UCSD-AML1 (cell line): Measurements from ENCODE around the gene ANKRD36.
A peak's percentile ranks its signal among the peaks of the same experiment; 100 is the strongest.
"Not testable (repeated sequence)": the region's sequence is repeated elsewhere in the genome, so short reads cannot be mapped to it uniquely, and the experiment has no call there.

Experiments
- DNase-seq: peaks from one replicate; lab custom pipeline; 2025; ENCODE audit not compliant: unreplicated experiment; lab: John Stamatoyannopoulos, UW

The ANKRD36 gene

DNA sequence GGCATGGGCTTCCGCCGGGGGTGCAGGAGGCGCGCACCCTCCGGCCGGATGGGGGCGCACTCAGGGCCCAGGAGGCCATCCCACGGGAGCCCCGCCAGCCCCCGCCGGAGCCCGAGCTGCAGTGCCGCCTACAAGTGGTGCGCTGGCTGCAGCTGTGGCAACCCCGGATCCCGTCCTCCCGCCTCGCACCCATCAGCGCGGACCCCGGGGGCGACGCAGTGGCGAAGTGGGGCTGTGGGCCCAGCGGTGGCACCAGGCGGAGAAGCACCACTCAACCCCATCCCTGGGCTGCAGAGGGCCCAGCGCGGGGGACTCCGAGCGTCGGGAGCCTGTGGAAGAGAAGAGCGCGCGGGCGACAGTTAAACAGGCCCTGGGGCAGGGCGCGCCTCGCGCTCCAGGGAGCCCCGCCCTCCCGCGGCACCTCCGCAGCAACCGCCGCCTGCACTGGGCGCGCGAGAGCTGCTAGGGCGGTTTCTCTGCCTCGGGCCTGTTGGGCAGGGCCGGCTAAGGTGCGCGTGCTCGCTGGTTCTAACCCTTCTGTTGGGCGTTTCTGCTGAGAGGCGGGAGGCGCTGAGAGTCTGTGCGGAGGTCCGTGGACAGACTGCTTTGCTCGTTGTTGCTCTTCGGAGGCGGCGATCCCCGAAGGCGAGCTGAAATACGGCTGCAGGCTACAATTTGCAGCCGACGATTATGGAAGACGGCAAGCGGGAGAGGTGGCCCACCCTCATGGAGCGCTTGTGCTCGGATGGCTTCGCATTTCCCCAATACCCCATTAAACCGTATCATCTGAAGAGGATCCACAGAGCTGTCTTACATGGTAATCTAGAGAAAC is at the start of gene ANKRD36:
ANKRD36 (plus strand) TSS at position 104 of the 832 bp plus-strand sequence; CDS start at position 691, 587 bp downstream.
- not testable (repeated sequence) for DNase-seq

DNA sequence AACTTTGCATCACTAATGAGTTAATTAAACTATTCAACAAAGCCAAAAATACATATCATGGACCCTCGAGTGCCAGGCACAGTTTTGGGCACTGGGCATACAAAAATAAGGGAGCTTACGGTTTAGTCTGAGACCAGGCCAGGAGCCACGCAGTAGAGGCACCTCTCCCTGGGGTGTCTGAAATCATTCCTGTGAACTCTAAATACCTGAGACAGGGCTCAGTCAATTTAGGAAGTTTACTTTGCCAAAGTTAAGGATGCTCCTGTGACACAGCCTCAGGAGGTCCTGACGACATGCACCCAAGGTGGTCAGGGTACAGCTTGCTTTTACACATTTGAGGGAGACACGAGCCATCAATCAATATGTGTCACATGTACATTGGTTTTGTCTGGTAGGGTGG is 46.9 kb upstream of the ANKRD36 start:
- DNase-seq: not testable (repeated sequence)

DNA sequence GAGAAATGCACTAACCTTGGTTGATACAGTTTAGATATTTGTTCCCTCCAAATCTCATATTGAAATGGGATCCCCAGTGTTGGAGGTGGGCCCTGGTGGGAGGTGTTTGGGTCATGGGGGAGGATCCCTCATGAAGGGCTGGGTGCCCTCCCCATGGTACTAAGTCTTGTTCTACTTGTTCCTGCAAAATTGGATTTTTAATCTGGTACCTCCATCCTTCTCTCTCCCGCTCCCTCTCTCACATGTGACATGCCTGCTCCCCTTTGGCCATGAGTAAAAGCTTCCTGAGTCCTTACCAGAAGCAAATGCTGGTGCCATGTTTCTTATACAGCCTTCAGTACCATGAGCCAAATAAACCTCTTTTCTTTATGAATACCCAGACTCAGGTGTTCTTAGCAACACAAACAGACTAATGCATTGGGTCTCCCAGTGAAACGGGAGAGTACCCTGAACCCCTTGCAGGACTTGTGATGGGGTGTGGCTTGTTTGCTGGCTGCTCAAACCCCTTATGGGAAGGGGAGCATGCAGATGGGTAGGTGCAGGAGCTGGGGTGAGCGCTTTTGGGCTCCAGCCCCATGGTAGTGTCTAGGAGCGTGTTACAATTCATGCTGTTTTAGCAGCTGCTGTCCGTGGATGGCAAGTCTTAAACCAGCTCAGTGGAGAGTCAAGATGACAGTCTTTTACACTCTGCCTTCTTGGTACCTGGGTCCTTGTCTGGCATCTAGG is 45.5 kb upstream of the ANKRD36 start:
- DNase-seq: no peak

DNA sequence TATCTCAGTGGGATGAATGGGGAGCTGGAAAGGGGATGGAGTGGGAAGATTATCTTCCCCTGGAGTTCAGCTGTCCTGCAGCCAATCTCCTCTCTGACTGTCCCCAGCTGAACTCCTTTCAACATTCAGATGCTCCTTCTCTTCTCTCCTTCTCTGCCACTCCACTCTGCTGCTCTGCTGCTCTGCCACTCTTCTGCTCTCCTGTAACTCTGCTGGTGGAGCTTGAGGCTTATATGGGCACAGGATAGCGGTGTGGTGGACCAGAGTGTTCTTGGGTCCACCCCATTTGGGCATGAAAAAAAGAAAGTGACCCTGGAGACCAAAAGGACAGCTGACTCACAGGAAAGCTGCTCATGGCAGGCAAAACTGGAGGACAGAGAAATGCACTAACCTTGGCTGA is 44.9 kb upstream of the ANKRD36 start:
- no peak for DNase-seq

DNA sequence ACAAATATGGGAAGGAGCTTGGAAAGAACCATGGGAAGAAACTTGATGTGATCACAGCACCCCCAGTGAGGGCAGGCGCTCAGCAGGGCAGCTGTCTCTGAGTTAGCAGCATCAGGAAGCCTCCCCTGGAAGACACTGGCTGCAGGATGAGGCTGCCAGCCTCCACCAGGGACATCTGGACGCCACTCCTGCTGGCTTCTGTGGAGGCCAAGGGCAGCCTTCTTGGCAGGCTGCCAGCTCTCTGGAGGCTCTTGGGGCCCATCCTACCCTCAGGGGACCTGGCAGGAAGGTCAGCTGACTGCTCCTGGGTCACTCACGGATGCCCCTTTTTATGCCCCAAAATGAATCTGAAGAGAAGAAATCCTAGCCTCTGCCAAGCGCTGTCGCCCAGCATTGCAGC is 44.2 kb upstream of the ANKRD36 start:
- DNase-seq: not testable (repeated sequence)

- not testable (repeated sequence) for DNase-seq
These were observed 42.0 kb upstream of the ANKRD36 start for GRCh38 chr2:97070915-97071314.

GRCh38 chr2:97077213-97077612 is 35.7 kb upstream of the ANKRD36 start:
- not testable (repeated sequence) for DNase-seq

DNA sequence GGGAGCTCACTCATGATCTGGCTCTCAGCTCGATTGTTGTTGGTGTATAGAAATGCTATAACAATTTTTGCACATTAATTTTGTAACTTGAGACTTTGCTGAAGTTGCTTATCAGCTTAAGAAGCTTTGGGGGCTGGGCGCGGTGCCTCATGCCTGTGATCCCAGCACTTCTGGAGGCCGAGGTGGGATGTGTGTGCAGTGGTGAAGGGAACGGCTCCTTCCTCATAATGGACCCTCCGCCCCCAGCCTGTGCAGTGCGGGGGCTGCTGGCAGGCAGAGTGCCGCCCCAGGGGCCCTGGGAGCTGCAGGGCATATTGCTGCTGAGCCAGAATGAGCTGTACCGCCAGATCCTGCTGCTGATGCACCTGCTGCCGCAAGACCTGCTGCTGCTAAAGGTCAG is 32.1 kb upstream of the ANKRD36 start:
- not testable (repeated sequence) for DNase-seq

GRCh38 chr2:97082206-97082605 is 30.7 kb upstream of the ANKRD36 start:
- DNase-seq: not testable (repeated sequence)

- DNase-seq: not testable (repeated sequence)
These were observed 29.4 kb upstream of the ANKRD36 start for GRCh38 chr2:97083516-97083915.

DNA sequence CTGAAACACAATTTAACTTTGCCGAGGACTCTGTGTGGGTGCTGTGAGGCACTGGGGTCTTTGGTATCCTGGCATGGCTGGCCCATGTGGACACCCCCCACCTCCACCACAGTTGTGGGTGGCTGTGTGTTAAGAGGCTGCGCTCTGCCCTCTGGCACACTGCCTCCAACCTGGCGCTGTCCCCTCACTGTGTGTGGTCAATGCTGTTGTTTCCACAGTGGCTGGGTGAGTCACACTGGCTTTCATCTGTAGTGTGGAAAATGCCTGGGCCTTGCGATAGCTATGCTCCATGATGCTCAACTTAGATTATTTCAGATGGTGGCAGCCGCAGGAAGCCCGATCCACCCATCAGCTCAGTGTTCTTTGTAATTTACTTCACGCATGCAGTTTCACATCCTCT is 27.9 kb upstream of the ANKRD36 start:
- not testable (repeated sequence) for DNase-seq

GRCh38 chr2:97088706-97089105 is 24.2 kb upstream of the ANKRD36 start:
- not testable (repeated sequence) for DNase-seq

DNA sequence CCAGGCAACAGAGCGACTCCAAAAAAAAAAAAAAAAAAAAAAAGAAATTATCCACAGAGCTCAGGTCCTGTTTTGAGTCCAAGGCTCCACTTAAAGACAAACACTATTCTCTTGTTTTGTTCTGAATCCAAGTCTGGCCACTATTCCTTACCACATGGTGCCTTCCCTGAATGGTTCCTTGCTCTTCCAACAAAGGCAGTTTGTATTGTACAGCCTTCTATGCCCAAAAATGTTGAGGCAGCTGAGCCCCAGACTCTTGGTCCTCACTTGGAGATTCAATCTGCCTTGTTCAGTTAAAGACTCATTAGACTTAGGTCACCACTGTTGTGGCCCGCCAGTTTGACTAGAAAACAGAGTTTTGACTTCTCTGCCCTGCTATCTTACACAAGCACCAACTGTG is 20.0 kb upstream of the ANKRD36 start:
- not testable (repeated sequence) for DNase-seq

GRCh38 chr2:97093983-97094771 is 18.8 kb upstream of the ANKRD36 start:
- not testable (repeated sequence) for DNase-seq

DNA sequence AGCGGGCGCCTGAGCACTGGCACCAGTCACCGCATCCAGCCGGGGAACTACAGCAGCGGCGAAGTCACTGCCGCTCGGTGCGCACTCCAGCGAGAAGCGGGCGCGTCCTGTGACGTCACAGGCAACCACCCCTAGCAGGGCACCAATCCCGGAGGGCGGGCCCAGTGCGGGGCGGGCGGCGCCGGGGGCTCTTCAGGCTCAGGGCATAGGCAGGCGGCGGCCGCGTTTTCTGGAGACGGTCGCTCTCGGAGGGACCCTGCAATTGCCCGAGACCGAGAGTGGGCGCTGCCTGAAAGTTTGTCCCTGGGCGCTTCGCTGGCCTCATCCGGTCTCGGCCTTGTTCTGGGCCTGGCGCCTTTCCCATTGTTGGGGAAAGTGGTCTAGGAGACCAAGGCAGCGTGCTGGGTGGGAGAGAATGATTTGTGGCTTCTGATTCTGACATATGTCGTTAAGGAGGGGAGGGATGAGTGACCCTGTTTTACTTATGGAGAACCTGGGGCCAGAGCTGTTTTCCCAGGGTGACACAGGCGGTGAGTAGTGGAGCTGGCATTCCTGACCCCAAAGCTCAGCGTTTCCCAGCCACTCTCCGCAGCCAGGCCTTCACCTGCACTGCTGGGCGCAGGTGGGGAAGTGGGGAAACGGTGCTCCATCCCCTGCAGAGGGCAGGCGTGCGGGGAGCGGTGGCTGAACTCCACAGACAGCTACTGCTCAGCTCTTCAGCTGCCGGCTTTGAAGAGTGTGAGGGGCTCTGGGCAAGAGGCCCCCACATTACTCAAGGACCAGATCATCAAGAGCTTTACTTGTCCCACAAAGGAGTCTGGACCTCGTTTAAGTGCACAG is 18.0 kb upstream of the ANKRD36 start, which contains the start of gene FAHD2B:
FAHD2B (minus strand) TSS at position 111 of the 840 bp plus-strand sequence. CDS start 3,176 bp downstream, outside the sequence.
- peak; percentile 77 for DNase-seq

DNA sequence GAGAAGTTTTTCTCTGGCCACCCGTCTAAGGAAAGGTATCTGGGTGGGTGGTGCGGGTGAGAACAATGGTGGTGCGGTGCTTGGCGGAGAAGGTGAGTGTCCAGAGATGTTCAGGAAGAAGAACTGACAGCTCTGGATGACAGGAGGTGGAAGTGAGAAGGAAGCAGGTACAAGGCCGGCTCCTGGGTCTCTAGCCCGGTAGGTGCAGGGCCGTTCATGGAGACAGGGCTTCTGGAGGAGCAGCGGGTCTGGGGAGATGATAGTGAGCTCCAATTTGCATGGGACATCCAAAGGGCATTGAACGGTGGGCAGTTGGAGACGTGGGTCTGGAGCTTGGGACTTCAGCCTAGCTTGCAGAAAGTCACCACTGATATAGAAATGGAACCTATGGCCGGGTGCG is 17.3 kb upstream of the ANKRD36 start:
- DNase-seq: no peak

DNA sequence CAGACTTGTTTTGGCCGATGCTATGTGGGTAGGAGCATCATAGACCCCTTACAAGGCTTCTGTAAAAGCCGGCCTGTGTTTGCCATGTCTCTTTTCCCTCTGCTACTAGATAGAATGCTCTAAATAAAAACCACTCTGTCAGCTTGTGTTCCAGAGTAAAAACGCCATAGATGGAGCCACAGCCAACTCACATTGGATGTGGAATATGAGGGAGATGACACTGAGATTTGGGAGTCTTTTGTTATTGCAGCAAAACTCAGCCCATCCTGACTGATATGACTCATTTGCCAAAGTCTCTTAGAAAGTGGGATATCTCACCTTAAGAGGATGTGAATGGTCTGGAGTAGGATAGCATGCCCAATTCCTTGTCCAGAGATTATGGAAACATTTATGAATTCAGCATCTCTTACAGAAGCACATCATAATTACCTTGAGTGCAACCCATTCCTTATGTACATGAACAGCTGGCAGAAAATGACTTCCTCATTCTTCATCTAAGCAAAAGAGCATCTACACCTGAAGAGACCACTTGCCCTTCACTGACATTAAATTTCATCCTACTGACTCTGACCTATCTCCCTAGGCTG is 14.1 kb upstream of the ANKRD36 start:
- not testable (repeated sequence) for DNase-seq

DNA sequence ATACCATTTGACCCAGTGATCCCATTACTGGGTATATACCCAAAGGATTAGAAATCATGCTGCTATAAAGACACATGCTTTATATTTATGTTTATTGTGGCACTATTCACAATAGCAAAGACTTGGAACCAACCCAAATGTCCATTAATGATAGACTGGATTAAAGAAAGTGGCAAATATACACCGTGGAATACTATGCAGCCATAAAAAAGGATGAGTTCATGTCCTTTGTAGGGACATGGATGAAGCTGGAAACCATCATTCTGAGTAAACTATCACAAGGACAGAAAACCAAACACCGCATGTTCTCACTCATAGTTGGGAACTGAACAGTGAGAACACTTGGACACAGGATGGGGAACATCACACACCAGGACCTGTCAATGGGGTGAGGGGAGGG is 6.1 kb upstream of the ANKRD36 start:
- not testable (repeated sequence) for DNase-seq

- DNase-seq: not testable (repeated sequence)
These were observed 1.7 kb upstream of the ANKRD36 start for GRCh38 chr2:97111246-97111645.
